Measurements from ENCODE around the gene PPP2R3C. TPM values are rescaled to one million over a fixed set of nuclear protein-coding genes. Genes with fewer than 3 reads are reported as not detected.

The PPP2R3C gene
- total and polyA plus RNA-seq, 2 of the 13 experiments (the other 11 are each of a cell fraction or from before 2014, with no cell fraction given) = 63.4 to 102 TPM

DNA sequence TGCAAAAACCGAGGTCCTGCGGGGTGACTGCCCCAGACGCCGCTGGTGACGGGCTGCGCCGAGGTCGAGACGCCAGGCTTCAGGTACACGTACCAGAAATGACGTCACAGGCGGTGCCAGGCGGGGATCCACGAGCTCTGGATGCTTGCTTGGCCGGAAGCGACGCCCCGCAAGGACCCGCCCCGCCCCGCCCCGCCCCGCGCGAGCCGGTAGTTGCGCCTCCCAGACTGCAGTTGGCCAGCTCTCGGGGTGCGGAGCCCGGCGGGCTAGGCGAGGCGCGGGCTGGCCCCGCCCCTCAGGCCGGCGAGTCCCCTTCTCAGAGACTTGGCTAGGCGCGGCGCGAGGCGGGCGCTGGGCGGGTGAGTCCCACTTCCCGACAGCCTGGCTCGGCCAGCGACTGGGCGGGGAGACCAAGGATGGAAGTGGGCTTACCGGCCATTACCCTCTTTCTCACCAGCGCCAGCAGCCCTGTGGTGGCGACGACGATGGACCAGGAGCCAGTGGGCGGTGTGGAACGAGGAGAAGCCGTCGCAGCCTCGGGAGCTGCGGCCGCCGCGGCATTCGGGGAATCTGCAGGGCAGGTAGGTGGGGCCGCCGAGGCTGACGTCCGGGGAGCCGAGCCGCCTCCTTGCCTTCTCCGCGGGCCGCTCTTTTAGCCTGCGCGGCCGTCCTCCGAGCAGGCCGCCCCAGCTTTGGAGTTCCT, 75.6 kb downstream of the PPP2R3C start, which contains the start of gene FAM177A1 (continued):
- TF ChIP-seq KLF9 (CRISPR knock-in tag; IDR thresholded peaks at IDR 0.05; ENCODE audit: low read depth) = 0 out of 2 replicates have a peak, but pooled peaks have one; percentile 23
- TF ChIP-seq REXO4 (CRISPR knock-in tag; IDR thresholded peaks at IDR 0.05; ENCODE audit: borderline replicate concordance) = peak; percentile 87; the same call in 1 of the 2 replicates
- peak; percentile 96 for TF ChIP-seq SAP130 (CRISPR knock-in tag; IDR thresholded peaks at IDR 0.05; ENCODE audit: low read depth)
- no peak for TF ChIP-seq BHLHE40 (IDR thresholded peaks at IDR 0.05; ENCODE audit: low read length)
- no peak; the same call in 1 of the 2 replicates for TF ChIP-seq NCOA2 (CRISPR knock-in tag; IDR thresholded peaks at IDR 0.05)
- peak; percentile 95 for TF ChIP-seq MED13 (CRISPR knock-in tag; IDR thresholded peaks at IDR 0.05)
- peak; percentile 86 for TF ChIP-seq MEIS2 (CRISPR knock-in tag; IDR thresholded peaks at IDR 0.05)
- 0 out of 2 replicates have a peak, but pooled peaks have one; percentile 0 for TF ChIP-seq REL (CRISPR knock-in tag; conservative IDR thresholded peaks at IDR 0.05)
- TF ChIP-seq ZHX1 (CRISPR knock-in tag; IDR thresholded peaks at IDR 0.05; ENCODE audit: low read depth) = peak; percentile 99
- TF ChIP-seq NR2F6 (IDR thresholded peaks at IDR 0.05) = no peak
- peak; percentile 35; the same call in 1 of the 2 replicates for TF ChIP-seq NR2F6 (CRISPR knock-in tag; IDR thresholded peaks at IDR 0.05)
- TF ChIP-seq PATZ1 (CRISPR knock-in tag; IDR thresholded peaks at IDR 0.05) = peak; percentile 65; the same call in 1 of the 2 replicates
- peak; percentile 83 for TF ChIP-seq MAZ (IDR thresholded peaks at IDR 0.05; ENCODE audit: borderline replicate concordance, low read depth, low read length)
- peak; percentile 99 for TF ChIP-seq MAZ (CRISPR knock-in tag; IDR thresholded peaks at IDR 0.05; ENCODE audit: low read depth)
- peak; percentile 38; the same call in 1 of the 2 replicates for TF ChIP-seq EHMT2 (IDR thresholded peaks at IDR 0.05; ENCODE audit: borderline replicate concordance, low read depth, low read length)
- TF ChIP-seq, protein P1, sequence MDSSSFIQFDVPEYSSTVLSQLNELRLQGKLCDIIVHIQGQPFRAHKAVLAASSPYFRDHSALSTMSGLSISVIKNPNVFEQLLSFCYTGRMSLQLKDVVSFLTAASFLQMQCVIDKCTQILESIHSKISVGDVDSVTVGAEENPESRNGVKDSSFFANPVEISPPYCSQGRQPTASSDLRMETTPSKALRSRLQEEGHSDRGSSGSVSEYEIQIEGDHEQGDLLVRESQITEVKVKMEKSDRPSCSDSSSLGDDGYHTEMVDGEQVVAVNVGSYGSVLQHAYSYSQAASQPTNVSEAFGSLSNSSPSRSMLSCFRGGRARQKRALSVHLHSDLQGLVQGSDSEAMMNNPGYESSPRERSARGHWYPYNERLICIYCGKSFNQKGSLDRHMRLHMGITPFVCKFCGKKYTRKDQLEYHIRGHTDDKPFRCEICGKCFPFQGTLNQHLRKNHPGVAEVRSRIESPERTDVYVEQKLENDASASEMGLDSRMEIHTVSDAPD (CRISPR knock-in tag; IDR thresholded peaks at IDR 0.05) = peak; percentile 45; the same call in 1 of the 2 replicates
- TF ChIP-seq ZFP1 (CRISPR knock-in tag; IDR thresholded peaks at IDR 0.05) = peak; percentile 84
- peak; percentile 77; the same call in 1 of the 2 replicates for TF ChIP-seq NFATC3 (CRISPR knock-in tag; IDR thresholded peaks at IDR 0.05)
- peak; percentile 85 for TF ChIP-seq XRCC5 (optimal IDR thresholded peaks at IDR 0.05; ENCODE audit: low read length)
- TF ChIP-seq ZNF83 (CRISPR knock-in tag; IDR thresholded peaks at IDR 0.05; ENCODE audit: borderline replicate concordance) = no peak; the same call in 1 of the 2 replicates
- TF ChIP-seq ZNF552 (CRISPR knock-in tag; IDR thresholded peaks at IDR 0.05; ENCODE audit: borderline replicate concordance) = peak; percentile 86
- TF ChIP-seq ZNF343 (CRISPR knock-in tag; IDR thresholded peaks at IDR 0.05) = peak; percentile 94
- TF ChIP-seq, protein P2, sequence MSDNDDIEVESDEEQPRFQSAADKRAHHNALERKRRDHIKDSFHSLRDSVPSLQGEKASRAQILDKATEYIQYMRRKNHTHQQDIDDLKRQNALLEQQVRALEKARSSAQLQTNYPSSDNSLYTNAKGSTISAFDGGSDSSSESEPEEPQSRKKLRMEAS (IDR thresholded peaks at IDR 0.05) = peak; percentile 75
- TF ChIP-seq KAT7 (CRISPR knock-in tag; IDR thresholded peaks at IDR 0.05; ENCODE audit: borderline replicate concordance) = peak; percentile 100
- TF ChIP-seq RELA (CRISPR knock-in tag; IDR thresholded peaks at IDR 0.05) = peak; percentile 73
